Measurements from ENCODE around the gene TMEM17.

DNA sequence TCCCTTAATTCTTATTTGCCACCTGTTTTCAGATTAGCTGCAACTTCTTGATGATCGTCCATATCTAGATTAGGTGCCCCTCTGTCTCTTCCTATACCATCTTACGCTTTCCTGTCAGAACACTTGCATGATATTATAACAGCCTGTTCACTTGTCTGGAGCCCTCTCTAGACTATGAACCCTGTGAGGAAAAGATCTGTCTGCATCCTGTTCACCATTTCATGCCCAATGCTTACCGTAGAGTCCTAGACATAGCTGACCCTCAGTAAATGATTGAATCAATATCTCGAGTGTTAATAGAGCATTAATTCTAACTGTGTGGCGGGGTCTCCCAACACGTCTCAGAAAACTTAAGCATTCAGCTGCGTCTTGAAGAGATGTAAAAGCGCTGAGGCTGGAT, 31.8 kb upstream of the TMEM17 start:
- TF ChIP-seq CTCF (conservative IDR thresholded peaks at IDR 0.05; ENCODE audit: low read length) (no peak), EZH2phosphoT487 (IDR thresholded peaks at IDR 0.05; ENCODE audit: borderline replicate concordance, low read depth, low read length) (no peak)
